Naive thymus-derived CD4-positive, alpha-beta T cell (primary cell): ENCODE measurements around the gene MMD2. TPM values are rescaled to one million over a fixed set of nuclear protein-coding genes. Genes with fewer than 3 reads are reported as not detected.

Experiments used
- ATAC-seq: fragments of 150-1000 bp; cut with Tn5 transposase; 2 replicates; pipeline ENCODE4 v1.10.0; 2021; ENCODE audit warnings: mild to moderate bottlenecking, moderate library complexity
- CTCF ChIA-PET: fragments of 350-600 bp; sonication (Branson Sonifier 250); formaldehyde crosslinking; loops from one replicate; lab custom pipeline; 2021; ENCODE audit warnings: antibody characterized with exemption; lab: Charles Lee
- POLR2A ChIA-PET: fragments of 350-600 bp; sonication (Branson Sonifier 250); formaldehyde crosslinking; loops from one replicate; lab custom pipeline; 2021; ENCODE audit warnings: antibody characterized with exemption, inconsistent platforms; lab: Charles Lee
- DNase-seq, 9 donors: peaks; one replicate each; pipeline versions ENCODE4 v3.0.0 to v3.0.0-alpha.2; 2020 to 2022; ENCODE audit warnings: mixed read lengths in 1 of 9
- H3K27ac ChIP-seq: one replicate; pipeline ENCODE4 v1.7.0; 2013; ENCODE audit warnings: mild to moderate bottlenecking, low read depth, low read length, moderate library complexity
- H3K27me3 ChIP-seq, 2 donors: one replicate each; pipeline ENCODE4 v1.7.0; 2013; ENCODE audit warnings: low read length in 2 of 2, mild to moderate bottlenecking in 2 of 2, moderate library complexity in 2 of 2; ENCODE audit not compliant: control insufficient read depth in 2 of 2, insufficient read depth in 2 of 2
- H3K36me3 ChIP-seq, 3 experiments: 1 replicate in 2 of 3; 2 replicates in 1 of 3; pipeline ENCODE4 v1.7.0; 2013; ENCODE audit warnings: low read length in 3 of 3, mild to moderate bottlenecking in 3 of 3, moderate library complexity in 1 of 3; ENCODE audit not compliant: insufficient read depth in 3 of 3, control insufficient read depth in 2 of 3
- H3K4me1 ChIP-seq, 2 donors: one replicate each; pipeline ENCODE4 v1.7.0; 2013; ENCODE audit warnings: low read length in 2 of 2, mild to moderate bottlenecking in 2 of 2, moderate library complexity in 1 of 2; ENCODE audit not compliant: control insufficient read depth in 2 of 2, insufficient read depth in 2 of 2
- H3K4me3 ChIP-seq: 2 replicates; pipeline ENCODE4 v1.7.0; 2013; ENCODE audit warnings: mild to moderate bottlenecking, low read length
- H3K9me3 ChIP-seq, 3 experiments: 1 replicate in 2 of 3; 2 replicates in 1 of 3; pipeline ENCODE4 v1.7.0; 2013; ENCODE audit warnings: low read length in 3 of 3; ENCODE audit not compliant: control insufficient read depth in 2 of 3
- H3K27ac Mint-ChIP-seq, 9 donors: one replicate each; pipeline ENCODE4 v1.8.0; 2020 to 2022; ENCODE audit warnings: mixed read lengths in 9 of 9, mild to moderate bottlenecking in 8 of 9, moderate library complexity in 5 of 9, inconsistent platforms in 2 of 9
- H3K27me3 Mint-ChIP-seq, 5 donors: one replicate each; pipeline ENCODE4 v1.8.0; 2021 to 2022; ENCODE audit warnings: mixed read lengths in 5 of 5, mild to moderate bottlenecking in 1 of 5
- H3K36me3 Mint-ChIP-seq, 5 donors: one replicate each; pipeline ENCODE4 v1.8.0; 2020 to 2022; ENCODE audit warnings: mixed read lengths in 5 of 5, mild to moderate bottlenecking in 3 of 5, inconsistent platforms in 1 of 5
- H3K4me1 Mint-ChIP-seq, 7 donors: one replicate each; pipeline ENCODE4 v1.8.0; 2020 to 2022; ENCODE audit warnings: mixed read lengths in 7 of 7, mild to moderate bottlenecking in 3 of 7, inconsistent platforms in 1 of 7
- H3K4me3 Mint-ChIP-seq, 10 donors: one replicate each; pipeline ENCODE4 v1.8.0; 2020 to 2022; ENCODE audit warnings: mild to moderate bottlenecking in 10 of 10, mixed read lengths in 10 of 10, moderate library complexity in 6 of 10, inconsistent platforms in 2 of 10
- H3K9me3 Mint-ChIP-seq, 11 donors: one replicate each; pipeline ENCODE4 v1.8.0; 2020 to 2022; ENCODE audit warnings: mixed read lengths in 11 of 11, mild to moderate bottlenecking in 4 of 11, inconsistent platforms in 1 of 11, moderate library complexity in 1 of 11
- intact Hi-C, 2 donors: fragments of 100-400 bp; cut with micrococcal nuclease; formaldehyde crosslinking; loops; one replicate each; pipeline ENCODE4 v1.15.1; 2023
- polyA plus RNA-seq, 2 donors: library from polyadenylated mRNA; unstranded; fragments of 300-500 nt; fragmentation: Illumina TruSeq; gene quantifications; one replicate each; pipeline ENCODE4 v1.2.3, GENCODE V29; 2021
- total RNA-seq, 6 experiments: library from RNA in 5 of 6; stranded (reverse) in 5 of 6; gene quantifications; 1 replicate in 5 of 6; 2 replicates in 1 of 6; pipeline ENCODE4 v1.2.3 and lab custom pipeline; 2021 to 2026

The MMD2 gene
- total and polyA plus RNA-seq, 7 experiments from 2014 or later, result not detected

DNA sequence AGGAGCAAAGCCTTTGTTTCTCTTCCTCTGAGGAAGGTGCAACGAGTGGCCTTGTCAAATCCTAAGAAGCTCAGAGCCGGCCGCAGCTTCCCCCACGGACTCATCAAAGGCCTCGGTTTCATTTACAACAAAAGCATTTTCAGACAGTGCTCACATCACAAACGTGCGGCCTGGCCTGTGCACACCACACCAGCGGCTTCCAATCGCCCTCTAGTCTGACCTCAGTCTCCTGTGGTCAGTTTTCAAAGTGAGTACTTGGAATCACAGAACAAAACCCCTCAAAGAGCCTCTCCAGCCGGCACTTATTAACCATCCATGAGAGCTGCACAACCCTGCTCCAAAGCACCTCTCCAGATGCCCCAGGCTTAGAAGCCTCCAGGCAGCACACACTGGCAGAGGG, 78.8 kb downstream of the MMD2 start:
- Histone ChIP-seq H3K27ac (no peak overlapping the region), H3K27me3 (peaks cover 0 to 8% of the 10 kb centered on the region in 2 donors), H3K4me1 (no peaks in the 10 kb centered on the region), H3K4me3 (no peak overlapping the region), H3K36me3 (no peaks in the 10 kb centered on the region), H3K9me3 (no peaks in the 10 kb centered on the region)
- H3K27me3 Mint-ChIP-seq, result peaks cover 23 to 46% (median 31%) of the 10 kb centered on the region in 5 donors
- H3K36me3 Mint-ChIP-seq, result no peaks in the 10 kb centered on the region
- H3K9me3 Mint-ChIP-seq, result peaks cover 0 to 1% (median 0%) of the 10 kb centered on the region in 11 donors
- DNase-seq (no peak), ATAC-seq (no peak)
- no peak overlapping the region for H3K27ac Mint-ChIP-seq
- ChIA-PET CTCF (interaction anchor here (0.5 kb wide), 1 partner anchor 710 kb away, joined by 4 read pairs; no protein-coding TSS in a partner anchor), POLR2A (no interaction called here)
- H3K4me3 Mint-ChIP-seq, result peak overlapping the region in 1 of 10 donors; percentile 28
- peaks cover 7 to 17% (median 13%) of the 10 kb centered on the region in 7 donors for H3K4me1 Mint-ChIP-seq
- intact Hi-C loops, result loop anchor here (5.0 to 10.0 kb wide), 6 partner anchors 55 to 265 kb away; partner anchors contain the start of gene AP5Z1 (in 1 of the 2)

DNA sequence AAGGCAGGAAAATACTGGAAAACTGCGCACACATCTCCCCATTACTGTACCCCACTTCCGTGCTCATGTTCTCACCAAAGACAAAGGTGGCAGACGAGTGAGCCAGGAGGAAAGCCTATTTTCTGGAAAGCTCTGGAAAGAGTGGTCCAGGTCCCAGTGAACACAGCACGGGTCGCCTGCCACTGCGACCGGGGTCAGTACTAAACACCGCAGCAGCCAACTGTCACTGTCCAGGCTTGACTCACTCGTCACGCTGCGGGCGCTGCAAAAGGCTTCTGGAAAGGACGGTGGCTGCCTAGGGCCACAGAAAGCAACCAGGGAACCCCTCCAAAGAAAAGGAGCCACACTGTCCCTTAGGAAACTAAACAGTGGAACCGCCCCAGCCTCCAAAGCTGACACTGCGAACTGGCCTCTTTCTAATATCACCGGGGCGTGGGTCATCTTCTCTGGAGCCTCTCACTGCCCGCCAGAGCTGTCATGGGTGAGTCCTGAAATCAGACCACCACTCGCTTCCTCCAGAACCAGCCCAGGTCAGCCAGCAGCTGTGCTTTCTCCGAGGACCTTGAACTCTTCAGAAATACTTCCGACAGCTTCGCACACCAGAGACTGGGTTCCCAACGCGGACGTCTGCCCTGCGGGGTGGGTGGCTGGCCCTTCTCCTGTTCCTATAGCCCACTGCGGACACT, 79.4 kb downstream of the MMD2 start:
- Histone ChIP-seq H3K4me1 (no peaks in the 10 kb centered on the region), H3K4me3 (no peak overlapping the region), H3K27me3 (peaks cover 0 to 8% of the 10 kb centered on the region in 2 donors), H3K27ac (no peak overlapping the region), H3K9me3 (no peaks in the 10 kb centered on the region), H3K36me3 (no peaks in the 10 kb centered on the region)
- intact Hi-C loops, result loop anchor here (5.0 to 10.0 kb wide), 6 partner anchors 55 to 265 kb away; partner anchors contain the start of gene AP5Z1 (in 1 of the 2)
- DNase-seq, result no peak
- peaks cover 22 to 46% (median 30%) of the 10 kb centered on the region in 5 donors for H3K27me3 Mint-ChIP-seq
- no peak overlapping the region for H3K27ac Mint-ChIP-seq
- peaks cover 0 to 1% (median 0%) of the 10 kb centered on the region in 11 donors for H3K9me3 Mint-ChIP-seq
- no peaks in the 10 kb centered on the region for H3K36me3 Mint-ChIP-seq
- POLR2A ChIA-PET, result no interaction called here
- H3K4me3 Mint-ChIP-seq, result no peak overlapping the region
- H3K4me1 Mint-ChIP-seq, result peaks cover 7 to 17% (median 13%) of the 10 kb centered on the region in 7 donors
- ATAC-seq, result no peak
- CTCF ChIA-PET, result no interaction called here

DNA sequence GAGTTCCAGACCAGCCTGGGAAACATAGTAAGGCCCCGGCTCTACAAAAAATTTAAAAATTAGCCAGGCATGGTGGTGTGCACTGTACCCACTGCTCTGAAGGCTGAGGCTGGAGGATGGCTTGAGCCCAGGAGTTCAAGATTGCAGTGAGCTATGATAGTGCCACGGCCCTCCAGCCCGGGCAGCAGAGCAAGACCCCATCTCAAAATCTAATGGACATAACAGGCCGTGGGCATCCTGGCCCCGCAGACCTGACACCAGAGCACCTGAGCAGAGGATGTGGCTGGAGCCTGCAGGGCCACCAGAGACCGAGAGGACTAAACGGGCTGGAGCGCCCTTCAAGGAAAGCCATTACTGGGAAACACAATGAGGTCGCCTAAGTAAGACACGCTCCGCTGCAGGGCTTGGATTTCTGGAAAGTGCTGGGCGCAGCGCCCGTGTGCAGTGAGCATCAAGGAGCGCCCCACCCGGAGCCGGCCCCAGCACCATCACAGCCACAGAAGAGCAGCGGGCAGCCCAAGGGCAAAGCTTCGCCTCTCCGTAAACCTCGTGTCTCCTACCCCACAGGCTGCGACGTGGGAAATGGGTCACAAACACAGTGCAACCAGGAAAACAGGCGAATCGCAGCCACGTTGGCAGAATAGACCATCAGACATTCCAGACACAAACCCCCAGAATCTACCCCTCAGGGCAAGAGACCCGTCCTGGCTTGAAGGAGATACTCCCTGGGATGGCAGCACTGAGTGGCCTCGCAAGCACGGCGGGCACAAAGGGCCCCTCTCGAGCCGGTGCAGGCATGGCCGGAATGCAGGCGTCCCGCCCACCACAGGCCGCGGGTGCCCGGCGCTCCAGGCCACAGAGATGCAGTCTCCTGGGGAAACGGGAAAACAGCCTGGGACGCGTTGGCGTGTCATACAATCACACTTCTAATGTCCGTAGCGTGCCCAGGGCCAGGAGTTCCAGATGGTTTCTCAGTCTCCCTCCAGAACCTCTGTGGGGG, 80.4 kb downstream of the MMD2 start:
- H3K27me3 Mint-ChIP-seq, result peaks cover 18 to 46% (median 22%) of the 10 kb centered on the region in 5 donors
- no peaks in the 10 kb centered on the region for H3K36me3 Mint-ChIP-seq
- ATAC-seq, result no peak

DNA sequence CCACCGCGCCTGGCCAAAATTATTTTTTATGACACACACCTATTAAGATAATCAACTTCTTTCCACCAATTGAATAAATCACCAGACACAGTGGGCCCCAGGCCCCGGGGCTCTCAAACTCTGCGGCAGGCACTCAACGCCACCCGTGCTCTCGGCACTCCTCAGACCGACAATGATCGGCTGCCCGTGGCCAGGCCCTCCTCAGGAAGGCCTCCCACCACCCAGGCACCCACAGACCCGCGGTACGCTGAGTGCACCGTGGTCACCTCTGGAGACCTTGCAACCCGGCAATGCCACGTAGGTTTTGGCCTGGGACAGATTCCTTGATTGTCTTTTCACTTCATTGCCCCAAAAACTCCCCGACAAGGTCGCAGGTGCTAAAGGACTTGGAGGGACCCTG, 82.4 kb downstream of the MMD2 start:
- no peaks in the 10 kb centered on the region for H3K27me3 ChIP-seq
- H3K36me3 ChIP-seq, result no peaks in the 10 kb centered on the region
- no peaks in the 10 kb centered on the region for H3K9me3 ChIP-seq
- Mint-ChIP-seq H3K27ac (no peak overlapping the region), H3K36me3 (no peaks in the 10 kb centered on the region), H3K4me3 (no peak overlapping the region), H3K27me3 (peaks cover 11 to 41% (median 17%) of the 10 kb centered on the region in 5 donors), H3K4me1 (peaks cover 0 to 5% (median 0%) of the 10 kb centered on the region in 7 donors), H3K9me3 (no peaks in the 10 kb centered on the region)
- intact Hi-C loops, result no loop called here
- ChIA-PET CTCF (no interaction called here), POLR2A (no interaction called here)
- H3K4me3 ChIP-seq, result no peak overlapping the region
- no peak for DNase-seq
- H3K27ac ChIP-seq, result no peak overlapping the region
- ATAC-seq, result no peak
- H3K4me1 ChIP-seq, result no peaks in the 10 kb centered on the region

More for the DNA sequence above, 80.4 kb downstream of the MMD2 start:
- Histone ChIP-seq H3K4me1 (no peaks in the 10 kb centered on the region), H3K9me3 (no peaks in the 10 kb centered on the region), H3K36me3 (no peaks in the 10 kb centered on the region), H3K27ac (no peak overlapping the region), H3K27me3 (peaks cover 0 to 5% of the 10 kb centered on the region in 2 donors), H3K4me3 (no peak overlapping the region)
- Mint-ChIP-seq H3K9me3 (peaks cover 0 to 1% (median 0%) of the 10 kb centered on the region in 11 donors), H3K27ac (no peak overlapping the region), H3K4me1 (peaks cover 7 to 13% (median 13%) of the 10 kb centered on the region in 7 donors), H3K4me3 (no peak overlapping the region)
- ChIA-PET POLR2A (no interaction called here), CTCF (no interaction called here)
- intact Hi-C loops, result no loop called here
- DNase-seq, result no peak

DNA sequence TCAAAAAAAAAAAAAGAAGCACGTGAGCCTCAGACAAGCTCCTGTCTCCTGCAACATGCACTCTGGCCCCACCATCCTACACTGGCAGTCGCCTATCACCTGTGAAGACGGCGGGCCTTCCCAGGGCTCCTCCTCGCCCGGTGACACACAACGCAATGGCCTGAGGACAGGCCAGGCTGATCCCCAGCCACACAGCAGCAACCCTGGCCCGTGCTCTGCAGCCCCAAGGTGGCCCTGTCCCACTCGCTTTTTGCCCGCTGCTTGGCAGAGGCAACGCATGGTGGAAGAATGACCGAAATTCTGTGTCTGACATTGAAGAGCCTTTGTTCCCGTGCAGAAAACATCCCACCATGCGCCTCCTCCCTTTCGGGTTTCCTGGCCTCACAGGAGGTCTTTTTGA, 83.6 kb downstream of the MMD2 start:
- no peaks in the 10 kb centered on the region for H3K36me3 ChIP-seq
- ATAC-seq (no peak), DNase-seq (no peak)
- intact Hi-C loops, result no loop called here
- H3K27me3 ChIP-seq, result no peaks in the 10 kb centered on the region
- no peak overlapping the region for H3K4me3 ChIP-seq
- H3K27ac ChIP-seq, result no peak overlapping the region
- ChIA-PET CTCF (no interaction called here), POLR2A (no interaction called here)
- H3K27me3 Mint-ChIP-seq, result peaks cover 18 to 44% (median 19%) of the 10 kb centered on the region in 5 donors
- H3K4me1 ChIP-seq, result no peaks in the 10 kb centered on the region
- H3K27ac Mint-ChIP-seq, result no peak overlapping the region
- no peaks in the 10 kb centered on the region for H3K9me3 Mint-ChIP-seq
- peaks cover 2 to 10% (median 5%) of the 10 kb centered on the region in 7 donors for H3K4me1 Mint-ChIP-seq
- no peaks in the 10 kb centered on the region for H3K9me3 ChIP-seq
- H3K4me3 Mint-ChIP-seq, result no peak overlapping the region
- no peaks in the 10 kb centered on the region for H3K36me3 Mint-ChIP-seq

DNA sequence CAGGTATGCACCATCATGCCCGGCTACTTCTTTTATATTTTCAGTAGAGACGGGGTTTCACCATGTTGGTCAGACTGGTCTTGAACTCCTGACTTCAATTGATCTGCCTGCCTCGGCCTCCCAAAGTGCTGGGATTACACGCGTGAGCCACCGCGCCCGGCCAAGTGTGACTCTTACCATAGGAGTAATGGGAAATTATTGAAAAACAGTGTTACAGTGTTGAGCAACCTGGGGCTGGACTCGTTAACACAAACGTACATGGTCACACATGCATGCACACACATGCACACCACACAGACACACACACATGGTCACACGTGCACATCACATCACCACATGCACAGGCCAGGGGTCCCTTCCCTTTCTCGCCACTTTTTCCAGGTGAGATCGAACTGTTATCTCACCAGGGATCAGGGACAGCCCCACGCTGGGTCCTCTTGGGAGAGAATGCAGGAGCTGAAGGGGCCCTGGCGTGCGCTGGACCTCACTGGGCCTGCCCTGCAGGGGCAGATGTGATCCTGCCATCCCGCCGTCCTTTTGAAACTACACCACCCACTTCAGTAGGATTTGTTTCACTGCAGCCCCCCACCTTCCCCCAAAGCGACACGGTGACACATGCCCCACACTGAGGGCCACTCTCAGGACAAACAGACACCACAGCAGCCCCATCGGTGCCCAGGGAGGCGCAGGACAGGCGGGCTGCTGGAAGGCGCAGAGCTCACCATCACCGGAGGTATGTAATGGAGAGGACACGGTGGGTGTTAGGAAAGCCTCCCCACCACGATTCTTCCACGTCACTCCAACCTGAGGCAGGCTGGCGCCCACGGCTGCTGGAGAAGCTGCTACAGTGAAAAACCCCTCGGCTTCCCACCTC, 85.7 kb downstream of the MMD2 start:
- DNase-seq (no peak), ATAC-seq (no peak)
- intact Hi-C loops, result no loop called here
- peaks cover 2 to 10% (median 5%) of the 10 kb centered on the region in 7 donors for H3K4me1 Mint-ChIP-seq
- Histone ChIP-seq H3K36me3 (no peaks in the 10 kb centered on the region), H3K4me3 (no peak overlapping the region), H3K4me1 (no peaks in the 10 kb centered on the region), H3K27ac (no peak overlapping the region), H3K9me3 (no peaks in the 10 kb centered on the region), H3K27me3 (no peaks in the 10 kb centered on the region)
- H3K4me3 Mint-ChIP-seq, result no peak overlapping the region
- H3K27me3 Mint-ChIP-seq, result peaks cover 17 to 35% (median 25%) of the 10 kb centered on the region in 5 donors
- H3K27ac Mint-ChIP-seq, result no peak overlapping the region
- H3K36me3 Mint-ChIP-seq, result peaks cover 0 to 4% (median 0%) of the 10 kb centered on the region in 5 donors
- ChIA-PET POLR2A (interaction anchor here (0.7 kb wide), 1 partner anchor 101 kb away, joined by 4 read pairs; no protein-coding TSS in a partner anchor), CTCF (no interaction called here)
- peaks cover 0 to 7% (median 0%) of the 10 kb centered on the region in 11 donors for H3K9me3 Mint-ChIP-seq
